Keratinocyte (primary cell): ENCODE results near the gene GSTM4. TPM values are rescaled to one million over a fixed set of nuclear protein-coding genes. Genes with fewer than 3 reads are reported as not detected.
A peak's percentile ranks its signal among the peaks of the same experiment; 100 is the strongest.

ENCODE experiments used
- DNase-seq: peaks from one replicate; pipeline ENCODE4 v3.0.0-alpha.2; 2011; ENCODE audit warnings: low read depth, missing footprints, low spot score
- FAIRE-seq: peaks from 2 replicates; lab custom pipeline; 2011; peaks lifted over from hg19 to GRCh38; lab: Jason Lieb, UNC
- H2AFZ ChIP-seq: 2 replicates; pipeline ENCODE4 v1.6.0; 2012; ENCODE audit warnings: low read length, control low read depth, inconsistent platforms; ENCODE audit not compliant: control insufficient read depth
- H3K27ac ChIP-seq: 2 replicates; pipeline ENCODE4 v1.5.1; 2011; ENCODE audit warnings: low read length; ENCODE audit not compliant: control insufficient read depth, insufficient read depth
- H3K27me3 ChIP-seq: 3 replicates; pipeline ENCODE4 v1.6.0; 2011; ENCODE audit warnings: low read length; ENCODE audit not compliant: control insufficient read depth, insufficient read depth; ENCODE audit errors: extremely low read depth
- H3K36me3 ChIP-seq, 2 experiments: 2 replicates in 1 of 2; 3 replicates in 1 of 2; pipeline ENCODE4 v1.5.1; 2011; ENCODE audit warnings: low read length in 2 of 2, mild to moderate bottlenecking in 1 of 2; ENCODE audit not compliant: control insufficient read depth in 2 of 2, insufficient read depth in 2 of 2; ENCODE audit errors: extremely low read depth in 1 of 2
- H3K4me1 ChIP-seq: 3 replicates; pipeline ENCODE4 v1.5.1; 2011; ENCODE audit warnings: low read length; ENCODE audit not compliant: control insufficient read depth, insufficient read depth; ENCODE audit errors: extremely low read depth
- H3K4me2 ChIP-seq: 3 replicates; pipeline ENCODE4 v1.6.0; 2011; ENCODE audit warnings: low read depth, low read length; ENCODE audit not compliant: control insufficient read depth, insufficient read depth; ENCODE audit errors: extremely low read depth
- H3K4me3 ChIP-seq, 3 experiments: fragments of 200-600 bp in 1 of 3; sonication (generic) in 1 of 3; 2 replicates in 2 of 3; 3 replicates in 1 of 3; pipeline ENCODE4 v1.5.1; 2011 to 2016; ENCODE audit warnings: low read length in 3 of 3, mild to moderate bottlenecking in 3 of 3, control low read depth in 2 of 3, inconsistent platforms in 1 of 3, low read depth in 1 of 3, mixed read lengths in 1 of 3, mixed run types in 1 of 3, moderate library complexity in 1 of 3; ENCODE audit not compliant: control insufficient read depth in 2 of 3, insufficient read depth in 2 of 3; ENCODE audit errors: extremely low read depth in 1 of 3
- H3K79me2 ChIP-seq: 2 replicates; pipeline ENCODE4 v1.6.0; 2012; ENCODE audit warnings: low read length; ENCODE audit not compliant: control insufficient read depth, insufficient read depth
- H3K9ac ChIP-seq: 3 replicates; pipeline ENCODE4 v1.6.0; 2011; ENCODE audit warnings: low read length; ENCODE audit not compliant: control insufficient read depth, insufficient read depth; ENCODE audit errors: extremely low read depth
- H3K9me1 ChIP-seq: 3 replicates; pipeline ENCODE4 v1.6.0; 2011; ENCODE audit warnings: low read length; ENCODE audit not compliant: control insufficient read depth, insufficient read depth; ENCODE audit errors: extremely low read depth
- H3K9me3 ChIP-seq: 2 replicates; pipeline ENCODE4 v1.5.1; 2012; ENCODE audit warnings: low read depth, low read length; ENCODE audit not compliant: control insufficient read depth
- H4K20me1 ChIP-seq: 3 replicates; pipeline ENCODE4 v1.6.0; 2011; ENCODE audit warnings: low read length; ENCODE audit not compliant: control insufficient read depth, insufficient read depth; ENCODE audit errors: extremely low read depth
- EZH2 ChIP-seq: IDR thresholded peaks from one replicate; pipeline ENCODE4 v1.6.1; 2012; ENCODE audit warnings: inconsistent platforms, mild to moderate bottlenecking, low read length, moderate library complexity
- dilution Hi-C: fragments of 300-500 bp; cut with MboI; formaldehyde crosslinking; loops from one replicate; pipeline ENCODE4 v1.7.0; 2020; ENCODE audit warnings: low sequenced_read_pairs; ENCODE audit not compliant: extremely low pct_ligation_motif_present
- polyA plus RNA-seq, 5 experiments: library from polyadenylated mRNA; depleted of rRNA in 3 of 5; stranded (reverse) in 3 of 5; stranded (forward) in 1 of 5; unstranded in 1 of 5; fragments of >200 nt; gene quantifications; 1 replicate in 1 of 5; 2 replicates in 3 of 5; 3 replicates in 1 of 5; pipeline versions ENCODE4 v1.2.1 to v1.2.3, GENCODE V29; 2011 to 2012; ENCODE audit warnings: missing spikeins in 2 of 5, low read depth in 1 of 5, low replicate concordance in 1 of 5
- TF ChIP-seq, protein P1 (sequence below), 3 experiments: IDR thresholded peaks in 1 of 3; conservative IDR thresholded peaks in 1 of 3; optimal IDR thresholded peaks in 1 of 3; 2 replicates in 2 of 3; 3 replicates in 1 of 3; pipeline versions ENCODE3 to v1.5.1; 2011; ENCODE audit warnings: low read length in 3 of 3, mild to moderate bottlenecking in 3 of 3, moderate library complexity in 2 of 3, control low read depth in 1 of 3, inconsistent platforms in 1 of 3; ENCODE audit not compliant: insufficient read depth in 2 of 3; ENCODE audit errors: extremely low read depth in 1 of 3

GSTM4 gene
- polyA plus RNA-seq, 1 donor (not counting 4 experiments of a cell fraction or from before 2014, with no cell fraction given), result 15.9 TPM

DNA sequence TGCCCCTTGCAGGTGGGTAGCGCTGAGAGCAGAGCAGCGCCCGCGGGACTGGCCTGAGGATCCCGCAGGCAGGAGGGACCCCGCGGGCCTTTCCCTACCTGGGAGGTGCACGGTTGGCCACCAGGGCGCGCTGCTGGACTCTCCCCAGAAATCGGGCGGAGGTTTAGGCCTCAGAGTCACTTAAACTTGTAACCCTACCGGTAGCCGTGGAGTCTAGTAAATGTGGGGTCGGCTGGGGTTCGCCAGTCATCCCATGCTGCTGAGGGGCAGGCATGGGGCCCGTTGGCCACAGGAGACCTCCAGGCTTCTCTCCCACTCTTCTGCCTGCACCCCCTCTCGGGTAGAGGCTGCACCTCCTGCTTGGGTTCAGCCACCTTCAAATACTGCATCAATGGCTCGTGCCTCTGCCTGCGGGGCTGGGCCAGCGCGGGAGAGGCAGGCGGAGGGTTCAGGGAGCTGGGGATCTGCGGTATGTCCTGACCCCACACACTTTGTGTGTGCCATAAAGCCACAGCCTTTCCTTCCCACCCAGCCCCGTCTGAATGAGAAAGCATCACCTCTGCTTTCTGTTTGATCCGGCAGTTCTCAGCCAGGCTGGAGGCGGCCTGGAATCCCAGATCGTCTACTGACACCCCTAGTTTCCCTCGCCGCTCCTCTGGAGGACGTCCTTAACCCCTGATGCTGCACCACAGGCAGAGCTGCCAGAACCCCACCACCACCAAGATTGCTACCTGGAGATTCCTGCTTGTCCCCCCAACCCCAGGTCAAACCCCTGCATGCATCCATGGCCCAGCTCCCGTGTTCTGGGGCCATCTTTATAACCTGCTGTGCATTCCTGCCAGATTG, 12.3 kb upstream of the GSTM4 start:
- Histone ChIP-seq H3K4me3 (no peak overlapping the region), H3K9me1 (no peaks in the 10 kb centered on the region), H3K4me2 (no peak overlapping the region), H2AFZ (peak overlapping the region; percentile 87), H3K9ac (no peak overlapping the region), H3K27ac (no peak overlapping the region), H3K79me2 (no peaks in the 10 kb centered on the region), H3K4me1 (no peaks in the 10 kb centered on the region), H4K20me1 (no peaks in the 10 kb centered on the region), H3K36me3 (no peaks in the 10 kb centered on the region), H3K27me3 (no peaks in the 10 kb centered on the region), H3K9me3 (no peaks in the 10 kb centered on the region)
- dilution Hi-C loops, result no loop called here
- DNase-seq (no peak), FAIRE-seq (no peak)
- TF ChIP-seq EZH2, result no peak
- TF ChIP-seq, protein P1, sequence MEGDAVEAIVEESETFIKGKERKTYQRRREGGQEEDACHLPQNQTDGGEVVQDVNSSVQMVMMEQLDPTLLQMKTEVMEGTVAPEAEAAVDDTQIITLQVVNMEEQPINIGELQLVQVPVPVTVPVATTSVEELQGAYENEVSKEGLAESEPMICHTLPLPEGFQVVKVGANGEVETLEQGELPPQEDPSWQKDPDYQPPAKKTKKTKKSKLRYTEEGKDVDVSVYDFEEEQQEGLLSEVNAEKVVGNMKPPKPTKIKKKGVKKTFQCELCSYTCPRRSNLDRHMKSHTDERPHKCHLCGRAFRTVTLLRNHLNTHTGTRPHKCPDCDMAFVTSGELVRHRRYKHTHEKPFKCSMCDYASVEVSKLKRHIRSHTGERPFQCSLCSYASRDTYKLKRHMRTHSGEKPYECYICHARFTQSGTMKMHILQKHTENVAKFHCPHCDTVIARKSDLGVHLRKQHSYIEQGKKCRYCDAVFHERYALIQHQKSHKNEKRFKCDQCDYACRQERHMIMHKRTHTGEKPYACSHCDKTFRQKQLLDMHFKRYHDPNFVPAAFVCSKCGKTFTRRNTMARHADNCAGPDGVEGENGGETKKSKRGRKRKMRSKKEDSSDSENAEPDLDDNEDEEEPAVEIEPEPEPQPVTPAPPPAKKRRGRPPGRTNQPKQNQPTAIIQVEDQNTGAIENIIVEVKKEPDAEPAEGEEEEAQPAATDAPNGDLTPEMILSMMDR (optimal IDR thresholded peaks at IDR 0.05 in 1 of 3, IDR thresholded peaks at IDR 0.05 in 1 of 3, conservative IDR thresholded peaks at IDR 0.05 in 1 of 3; ENCODE audit: extremely low read depth in 1 of 3, insufficient read depth in 2 of 3, low read length in 3 of 3), result peak; percentile 82 to 96 (median 92)

DNA sequence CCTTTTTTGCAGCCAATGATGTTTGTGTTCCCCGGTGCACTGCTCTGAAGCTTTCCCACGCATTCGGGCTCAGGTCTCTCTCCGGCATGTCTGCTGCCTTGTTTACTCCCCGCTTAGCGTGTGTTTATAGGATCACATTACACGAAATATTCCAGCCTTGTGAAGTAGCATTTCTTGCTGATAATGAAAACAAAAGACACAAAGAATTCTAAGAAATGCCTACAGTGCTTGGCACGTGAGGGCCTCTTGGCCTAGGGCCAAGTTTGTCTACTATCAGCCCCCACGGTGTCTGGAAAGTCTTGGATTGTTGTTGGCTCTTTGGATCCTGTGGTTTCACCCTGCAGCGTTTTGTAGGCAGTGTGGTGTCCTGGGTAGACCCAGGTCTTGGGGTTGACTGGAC, 11.2 kb upstream of the GSTM4 start:
- Histone ChIP-seq H3K9me1 (no peaks in the 10 kb centered on the region), H4K20me1 (no peaks in the 10 kb centered on the region), H3K36me3 (no peaks in the 10 kb centered on the region), H3K79me2 (no peaks in the 10 kb centered on the region), H2AFZ (no peak overlapping the region), H3K9ac (no peak overlapping the region), H3K4me3 (no peak overlapping the region), H3K27ac (no peak overlapping the region), H3K9me3 (no peaks in the 10 kb centered on the region), H3K4me2 (no peak overlapping the region), H3K27me3 (no peaks in the 10 kb centered on the region), H3K4me1 (no peaks in the 10 kb centered on the region)
- dilution Hi-C loops, result no loop called here
- DNase-seq (no peak), FAIRE-seq (no peak)
- TF ChIP-seq, protein P1 (optimal IDR thresholded peaks at IDR 0.05 in 1 of 3, IDR thresholded peaks at IDR 0.05 in 1 of 3, conservative IDR thresholded peaks at IDR 0.05 in 1 of 3; ENCODE audit: extremely low read depth in 1 of 3, insufficient read depth in 2 of 3, low read length in 3 of 3), result no peak
- TF ChIP-seq EZH2, result no peak
